Kidney epithelial cell (primary cell): Measurements from ENCODE around the gene KHNYN. TPM values are rescaled to one million over a fixed set of nuclear protein-coding genes. Genes with fewer than 3 reads are reported as not detected.

Source experiments
- DNase-seq: peaks from one replicate; pipeline ENCODE4 v3.0.0-alpha.2; 2010; ENCODE audit warnings: low read depth
- H3K27me3 ChIP-seq: 2 replicates; pipeline ENCODE4 v1.6.0; 2011; ENCODE audit warnings: low read length; ENCODE audit not compliant: control insufficient read depth, insufficient read depth
- H3K36me3 ChIP-seq: 2 replicates; pipeline ENCODE4 v1.5.1; 2011; ENCODE audit warnings: low read length; ENCODE audit not compliant: control insufficient read depth, insufficient read depth
- H3K4me3 ChIP-seq: 2 replicates; pipeline ENCODE4 v1.5.1; 2011; ENCODE audit warnings: low read depth, mild to moderate bottlenecking, control low read depth, low read length
- total RNA-seq: library from RNA; depleted of rRNA; stranded (reverse); fragments of >200 nt; gene quantifications from 2 replicates; pipeline ENCODE4 v1.2.3, GENCODE V29; 2015
- TF ChIP-seq, protein P1 (sequence below): IDR thresholded peaks from 2 replicates; pipeline ENCODE4 v1.5.1; 2011; ENCODE audit warnings: mild to moderate bottlenecking, moderate library complexity, low read length, control low read depth, inconsistent platforms; ENCODE audit not compliant: insufficient read depth, poor library complexity, severe bottlenecking

The KHNYN gene
- total RNA-seq, 1 donor from 2014 or later = 44.0 TPM

DNA sequence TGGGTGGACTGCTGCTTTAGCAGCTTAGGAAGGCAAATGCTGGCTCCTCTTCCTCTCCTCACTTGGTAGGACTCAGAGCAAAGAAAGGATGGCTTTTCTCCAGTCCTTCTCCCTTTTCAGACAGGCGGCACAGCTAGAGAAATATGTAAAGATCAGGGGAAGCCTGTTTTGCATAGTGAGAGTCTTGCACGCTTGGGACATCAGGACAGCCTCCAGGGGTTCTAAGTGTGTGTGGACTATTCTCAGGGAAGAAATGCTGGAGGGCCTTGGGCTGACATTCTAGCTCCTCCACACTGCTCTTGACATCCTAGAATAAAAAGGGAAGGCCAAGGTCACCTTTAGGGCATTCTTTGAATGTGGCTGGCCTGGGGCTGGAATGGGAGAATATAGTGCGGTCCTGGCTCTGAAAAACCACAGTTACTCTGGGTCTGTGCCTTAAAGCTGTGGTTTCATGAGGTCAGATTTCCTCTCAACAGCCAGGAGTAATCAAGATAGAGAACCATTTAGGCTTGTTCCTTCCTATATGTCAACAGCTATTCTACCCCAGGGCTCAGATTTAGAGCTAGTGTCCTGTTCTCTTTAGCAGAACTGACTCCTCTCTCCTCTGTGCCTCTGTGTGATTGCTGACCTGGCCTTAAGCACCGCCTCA, 54.0 kb downstream of the KHNYN start:
- no peaks in the 10 kb centered on the region for H3K27me3 ChIP-seq
- no peak for DNase-seq

More for the DNA sequence above, 54.0 kb downstream of the KHNYN start:
- Histone ChIP-seq H3K36me3 (no peaks in the 10 kb centered on the region), H3K4me3 (no peak overlapping the region)
- TF ChIP-seq, protein P1, sequence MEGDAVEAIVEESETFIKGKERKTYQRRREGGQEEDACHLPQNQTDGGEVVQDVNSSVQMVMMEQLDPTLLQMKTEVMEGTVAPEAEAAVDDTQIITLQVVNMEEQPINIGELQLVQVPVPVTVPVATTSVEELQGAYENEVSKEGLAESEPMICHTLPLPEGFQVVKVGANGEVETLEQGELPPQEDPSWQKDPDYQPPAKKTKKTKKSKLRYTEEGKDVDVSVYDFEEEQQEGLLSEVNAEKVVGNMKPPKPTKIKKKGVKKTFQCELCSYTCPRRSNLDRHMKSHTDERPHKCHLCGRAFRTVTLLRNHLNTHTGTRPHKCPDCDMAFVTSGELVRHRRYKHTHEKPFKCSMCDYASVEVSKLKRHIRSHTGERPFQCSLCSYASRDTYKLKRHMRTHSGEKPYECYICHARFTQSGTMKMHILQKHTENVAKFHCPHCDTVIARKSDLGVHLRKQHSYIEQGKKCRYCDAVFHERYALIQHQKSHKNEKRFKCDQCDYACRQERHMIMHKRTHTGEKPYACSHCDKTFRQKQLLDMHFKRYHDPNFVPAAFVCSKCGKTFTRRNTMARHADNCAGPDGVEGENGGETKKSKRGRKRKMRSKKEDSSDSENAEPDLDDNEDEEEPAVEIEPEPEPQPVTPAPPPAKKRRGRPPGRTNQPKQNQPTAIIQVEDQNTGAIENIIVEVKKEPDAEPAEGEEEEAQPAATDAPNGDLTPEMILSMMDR = no peak

Other genes with a start within 250 kb of the KHNYN start
- gene IPO4, start 241.1 kb upstream of the KHNYN start, total RNA-seq = 59.3 and 67.2 TPM in 2 replicates
- gene TM9SF1, start 234.5 kb upstream of the KHNYN start, total RNA-seq = 55.6 and 58.1 TPM in 2 replicates
- not detected in 2 replicates for gene TSSK4, start 224.3 kb upstream of the KHNYN start, total RNA-seq
- gene CHMP4A, start 216.5 kb upstream of the KHNYN start, total RNA-seq = 92.8 and 112 TPM in 2 replicates
- 11.8 and 19.9 TPM in 2 replicates for gene MDP1, start 213.9 kb upstream of the KHNYN start, total RNA-seq
- 157 and 180 TPM in 2 replicates for gene NEDD8, start 197.6 kb upstream of the KHNYN start, total RNA-seq
- gene GMPR2, start 197.0 kb upstream of the KHNYN start, total RNA-seq = 54.7 and 56.6 TPM in 2 replicates
- gene TINF2, start 187.3 kb upstream of the KHNYN start, total RNA-seq = 57.3 and 67.2 TPM in 2 replicates
- 3.1 and 12.3 TPM in 2 replicates for gene TGM1, start 166.8 kb upstream of the KHNYN start, total RNA-seq
- gene RABGGTA, start 158.4 kb upstream of the KHNYN start, total RNA-seq = 54.0 and 59.2 TPM in 2 replicates
- 44.9 and 48.5 TPM in 2 replicates for gene DHRS1, start 130.2 kb upstream of the KHNYN start, total RNA-seq
- 27.1 and 28.7 TPM in 2 replicates for gene NOP9, start 130.1 kb upstream of the KHNYN start, total RNA-seq
- gene CIDEB, start 122.0 kb upstream of the KHNYN start, total RNA-seq = 1.1 and 3.8 TPM in 2 replicates
- gene LTB4R2, start 119.8 kb upstream of the KHNYN start, total RNA-seq = 1.5 and 8.0 TPM in 2 replicates
- gene LTB4R, start 118.5 kb upstream of the KHNYN start, total RNA-seq = 2.8 and 4.7 TPM in 2 replicates
- gene ADCY4, start 94.9 kb upstream of the KHNYN start, total RNA-seq = 4.0 and 9.0 TPM in 2 replicates
- 2.3 and 2.9 TPM in 2 replicates for gene RIPK3, start 90.0 kb upstream of the KHNYN start, total RNA-seq
- gene NFATC4, start 61.8 kb upstream of the KHNYN start, total RNA-seq = 8.0 and 14.0 TPM in 2 replicates
- gene NYNRIN, start 31.0 kb upstream of the KHNYN start, total RNA-seq = 6.0 and 6.3 TPM in 2 replicates
- gene CBLN3, start 286 bp upstream of the KHNYN start, total RNA-seq = 0.34 and 0.88 TPM in 2 replicates
- gene SDR39U1, start 12.8 kb downstream of the KHNYN start, total RNA-seq = 29.7 and 44.8 TPM in 2 replicates
- not detected in 2 replicates for gene CMA1, start 78.3 kb downstream of the KHNYN start, total RNA-seq
- gene CTSG, start 146.3 kb downstream of the KHNYN start, total RNA-seq = not detected in 2 replicates
- gene GZMH, start 179.7 kb downstream of the KHNYN start, total RNA-seq = not detected in 2 replicates
- gene GZMB, start 204.2 kb downstream of the KHNYN start, total RNA-seq = not detected in 2 replicates